ENCODE results near the gene PLEKHA5.

- TF ChIP-seq EZH2 (IDR thresholded peaks at IDR 0.05; ENCODE audit: low read depth, unreplicated experiment), result no peak
- no peak for TF ChIP-seq STAT1 (IDR thresholded peaks at IDR 0.05; ENCODE audit: unreplicated experiment)
- TF ChIP-seq CTCF (conservative IDR thresholded peaks at IDR 0.05; ENCODE audit: low read depth in 2 of 2), result no peak
- no peak for TF ChIP-seq POLR2AphosphoS5 (IDR thresholded peaks at IDR 0.05; ENCODE audit: low read depth)
- no peak for TF ChIP-seq REST (IDR thresholded peaks at IDR 0.05; ENCODE audit: unreplicated experiment)
- no peak for TF ChIP-seq EZH2phosphoT487 (IDR thresholded peaks at IDR 0.05; ENCODE audit: unreplicated experiment)
- no peak for TF ChIP-seq JUNB (IDR thresholded peaks at IDR 0.05; ENCODE audit: unreplicated experiment)
- TF ChIP-seq ZNF331 (CRISPR knock-in tag; IDR thresholded peaks at IDR 0.05; ENCODE audit: low read depth), result no peak
- TF ChIP-seq CREB1 (CRISPR knock-in tag; IDR thresholded peaks at IDR 0.05; ENCODE audit: low read depth), result no peak
- no peak for TF ChIP-seq ZNF114 (CRISPR knock-in tag; IDR thresholded peaks at IDR 0.05)
These were observed 119.5 kb downstream of the PLEKHA5 start for GRCh38 chr12:19248929-19249602.

Measured in GM23338 (cell line).